OCI-LY3 (cell line): ENCODE measurements around the gene RCAN3.

Source experiments
- H2AFZ ChIP-seq: fragments of 200-600, 300-600 bp; shearing (Covaris generic); 2 replicates; pipeline ENCODE4 v1.6.0; 2014; ENCODE audit warnings: antibody characterized with exemption, low read depth, low read length
- H3K27ac ChIP-seq: fragments of 200-600, 300-600 bp; sonication (generic); 2 replicates; pipeline ENCODE4 v1.5.1; 2014; ENCODE audit warnings: mild to moderate bottlenecking, low read length, moderate library complexity, mixed read lengths
- H3K27me3 ChIP-seq: fragments of 200-600, 300-600 bp; sonication (generic); 2 replicates; pipeline ENCODE4 v1.6.1; 2014; ENCODE audit warnings: low read depth, low read length, mixed read lengths
- H3K36me3 ChIP-seq: fragments of 200-600, 300-600 bp; sonication (generic); replicated peaks from 2 replicates; pipeline ENCODE3; 2014; ENCODE audit warnings: low read depth, low read length, mixed read lengths
- H3K4me1 ChIP-seq: fragments of 300-600, 200-600 bp; sonication (generic); 2 replicates; pipeline ENCODE4 v1.6.1; 2014; ENCODE audit warnings: low read length, mixed read lengths
- H3K4me2 ChIP-seq: fragments of 200-600, 300-600 bp; sonication (generic); 2 replicates; pipeline ENCODE4 v1.6.1; 2014; ENCODE audit warnings: low read length, mixed read lengths
- H3K4me3 ChIP-seq: fragments of 300-600, 200-600 bp; sonication (generic); 2 replicates; pipeline ENCODE4 v1.5.1; 2014; ENCODE audit warnings: antibody characterized with exemption, mild to moderate bottlenecking, low read length, moderate library complexity
- H3K79me2 ChIP-seq: fragments of 300-600, 200-600 bp; shearing (Covaris generic); 2 replicates; pipeline ENCODE4 v1.6.1; 2014; ENCODE audit warnings: mild to moderate bottlenecking, low read length, mixed read lengths
- H3K9ac ChIP-seq: fragments of 300-600, 200-600 bp; shearing (Covaris generic); 2 replicates; pipeline ENCODE4 v1.6.0; 2014; ENCODE audit warnings: mild to moderate bottlenecking, low read length, moderate library complexity
- H3K9me3 ChIP-seq: fragments of 200-600, 300-600 bp; shearing (Covaris generic); 2 replicates; pipeline ENCODE4 v1.6.1; 2014; ENCODE audit warnings: low read length, mixed read lengths; ENCODE audit not compliant: insufficient read depth
- H4K20me1 ChIP-seq: fragments of 200-600, 300-600 bp; sonication (generic); 2 replicates; pipeline ENCODE4 v1.6.1; 2016; ENCODE audit warnings: low read length, mixed read lengths; ENCODE audit not compliant: insufficient read depth
- CTCF ChIP-seq: fragments of 200-600, 300-600 bp; sonication (generic); IDR thresholded peaks from 2 replicates; pipeline ENCODE4 v1.5.1; 2014; ENCODE audit warnings: antibody characterized with exemption, low read length, low read depth
- EZH2phosphoT487 ChIP-seq: fragments of 200-600 bp; shearing (Covaris generic); IDR thresholded peaks from 2 replicates; pipeline ENCODE4 v1.6.1; 2018; ENCODE audit warnings: antibody characterized with exemption, mixed run types, low read depth

The RCAN3 gene

GRCh38 chr1:24506691-24507381 lies 4.2 kb downstream of the RCAN3 start:
- Histone ChIP-seq H2AFZ (no peak overlapping the region), H3K9me3 (no peaks in the 10 kb centered on the region), H3K4me1 (peaks cover 6% of the 10 kb centered on the region; the same call in 1 of the 2 replicates), H3K36me3 (no peaks in the 10 kb centered on the region), H3K4me3 (no peak overlapping the region), H3K27ac (no peak overlapping the region), H3K9ac (no peak overlapping the region), H3K79me2 (no peaks in the 10 kb centered on the region), H3K4me2 (no peak overlapping the region), H4K20me1 (no peaks in the 10 kb centered on the region), H3K27me3 (no peaks in the 10 kb centered on the region)
- TF ChIP-seq EZH2phosphoT487 (no peak), CTCF (no peak)

- H4K20me1 ChIP-seq: no peaks in the 10 kb centered on the region
- H3K79me2 ChIP-seq: no peaks in the 10 kb centered on the region
- H3K9me3 ChIP-seq: no peaks in the 10 kb centered on the region
- H3K4me1 ChIP-seq: peaks cover 6% of the 10 kb centered on the region; the same call in 1 of the 2 replicates
- no peak for TF ChIP-seq CTCF
- TF ChIP-seq EZH2phosphoT487: no peak
- no peak overlapping the region for H3K9ac ChIP-seq
- H3K36me3 ChIP-seq: no peaks in the 10 kb centered on the region
- no peaks in the 10 kb centered on the region for H3K27me3 ChIP-seq
- H2AFZ ChIP-seq: no peak overlapping the region
- H3K27ac ChIP-seq: no peak overlapping the region
- no peak overlapping the region for H3K4me3 ChIP-seq
- no peak overlapping the region for H3K4me2 ChIP-seq
These were observed 4.8 kb downstream of the RCAN3 start for GRCh38 chr1:24507405-24507804.

- Histone ChIP-seq H3K4me1 (peaks cover 1% of the 10 kb centered on the region; the same call in 1 of the 2 replicates), H3K9ac (no peak overlapping the region), H3K4me2 (no peak overlapping the region)
These were observed 6.3 kb downstream of the RCAN3 start for GRCh38 chr1:24508911-24509310.

GRCh38 chr1:24513706-24514105 lies 11.1 kb downstream of the RCAN3 start:
- H3K4me1 ChIP-seq: no peaks in the 10 kb centered on the region
- H3K27ac ChIP-seq: no peak overlapping the region
- no peak overlapping the region for H2AFZ ChIP-seq
- H3K27me3 ChIP-seq: no peaks in the 10 kb centered on the region
- no peaks in the 10 kb centered on the region for H4K20me1 ChIP-seq
- no peak overlapping the region for H3K4me3 ChIP-seq
- TF ChIP-seq CTCF (no peak), EZH2phosphoT487 (no peak)
- H3K36me3 ChIP-seq: no peaks in the 10 kb centered on the region
- no peaks in the 10 kb centered on the region for H3K9me3 ChIP-seq
- H3K79me2 ChIP-seq: no peaks in the 10 kb centered on the region
- H3K9ac ChIP-seq: no peak overlapping the region
- no peak overlapping the region for H3K4me2 ChIP-seq

More at GRCh38 chr1:24508911-24509310, 6.3 kb downstream of the RCAN3 start:
- Histone ChIP-seq H3K9me3 (no peaks in the 10 kb centered on the region), H2AFZ (no peak overlapping the region), H3K79me2 (no peaks in the 10 kb centered on the region), H4K20me1 (no peaks in the 10 kb centered on the region), H3K27ac (no peak overlapping the region), H3K36me3 (no peaks in the 10 kb centered on the region), H3K4me3 (no peak overlapping the region), H3K27me3 (no peaks in the 10 kb centered on the region)
- TF ChIP-seq EZH2phosphoT487 (no peak), CTCF (no peak)
